ENCODE measurements around the gene EPO. TPM values are rescaled to one million over a fixed set of nuclear protein-coding genes. Genes with fewer than 3 reads are reported as not detected.
A peak's percentile ranks its signal among the peaks of the same experiment; 100 is the strongest.

The EPO gene
- total RNA-seq, 1 donor = not detected

GRCh38 chr7:100679927-100680575 is 40.2 kb upstream of the EPO start:
- H3K4me3 ChIP-seq (ENCODE audit: low read depth, low read length) = no peak overlapping the region
- DNase-seq (ENCODE audit: low read depth) = peak; percentile 33
- TF ChIP-seq CTCF (IDR thresholded peaks at IDR 0.05; ENCODE audit: insufficient read depth, low read depth, low read length) = no peak

GRCh38 chr7:100680576-100681271 is 39.5 kb upstream of the EPO start:
- no peak overlapping the region for H3K4me3 ChIP-seq (ENCODE audit: low read depth, low read length)
- no peak for DNase-seq (ENCODE audit: low read depth)
- no peak for TF ChIP-seq CTCF (IDR thresholded peaks at IDR 0.05; ENCODE audit: insufficient read depth, low read depth, low read length)

- no peak overlapping the region for H3K4me3 ChIP-seq (ENCODE audit: low read depth, low read length)
- no peak for DNase-seq (ENCODE audit: low read depth)
- TF ChIP-seq CTCF (IDR thresholded peaks at IDR 0.05; ENCODE audit: insufficient read depth, low read depth, low read length) = no peak
These were observed 38.6 kb upstream of the EPO start for GRCh38 chr7:100681491-100682227.

GRCh38 chr7:100682228-100682741 is 38.0 kb upstream of the EPO start:
- TF ChIP-seq CTCF (IDR thresholded peaks at IDR 0.05; ENCODE audit: insufficient read depth, low read depth, low read length) = no peak
- DNase-seq (ENCODE audit: low read depth) = no peak
- H3K4me3 ChIP-seq (ENCODE audit: low read depth, low read length) = no peak overlapping the region

- H3K4me3 ChIP-seq (ENCODE audit: low read depth, low read length) = no peak overlapping the region
- TF ChIP-seq CTCF (IDR thresholded peaks at IDR 0.05; ENCODE audit: insufficient read depth, low read depth, low read length) = no peak
- no peak for DNase-seq (ENCODE audit: low read depth)
These were observed 37.1 kb upstream of the EPO start for GRCh38 chr7:100682991-100683658.

GRCh38 chr7:100683659-100684533 is 36.4 kb upstream of the EPO start:
- no peak for DNase-seq (ENCODE audit: low read depth)
- no peak overlapping the region for H3K4me3 ChIP-seq (ENCODE audit: low read depth, low read length)
- TF ChIP-seq CTCF (IDR thresholded peaks at IDR 0.05; ENCODE audit: insufficient read depth, low read depth, low read length) = no peak

Data from fibroblast of villous mesenchyme (primary cell).